Measurements from ENCODE around the gene TMEM182.

Gene TMEM182

DNA sequence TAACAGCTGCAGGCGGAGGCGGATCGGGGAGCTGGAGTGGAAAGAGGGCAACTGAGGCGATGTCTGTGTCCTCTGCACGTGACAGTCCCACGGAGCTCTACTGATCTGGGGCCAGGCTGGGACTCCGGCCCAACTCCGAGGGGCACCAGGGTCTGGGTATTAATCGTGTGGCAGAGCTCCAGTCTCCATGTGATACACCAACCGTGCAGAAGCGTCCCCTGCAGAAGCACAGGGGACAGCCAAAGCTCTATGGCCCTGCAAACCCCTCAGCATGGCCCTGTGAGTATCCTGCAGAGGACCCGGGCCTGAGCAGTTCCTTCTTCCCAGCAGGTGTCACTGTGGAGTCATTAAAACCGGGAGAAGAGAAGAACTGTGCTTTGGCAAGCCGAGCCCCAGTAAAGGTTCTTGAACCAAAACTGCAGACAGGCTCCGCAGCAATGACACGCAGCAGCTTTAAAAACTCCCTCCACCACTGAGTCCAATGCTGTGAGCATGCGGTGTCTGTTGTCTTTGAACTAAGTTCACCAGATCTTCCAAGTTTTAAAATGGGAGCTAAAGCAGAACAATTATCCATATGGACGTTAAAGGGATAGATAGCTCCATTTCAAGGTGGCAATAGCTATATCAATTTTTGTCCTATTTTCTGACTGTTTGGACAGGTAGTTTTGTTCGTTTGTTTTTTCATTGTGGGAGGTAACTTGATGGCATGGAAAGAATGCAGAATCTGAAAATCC, 79.4 kb downstream of the TMEM182 start:
- in situ Hi-C loops (cut with MboI; ENCODE audit: low pct_unique_long_range_greater_than_20kb, low sequenced_read_pairs): no loop called here
- DNase-seq: peak; percentile 77

DNA sequence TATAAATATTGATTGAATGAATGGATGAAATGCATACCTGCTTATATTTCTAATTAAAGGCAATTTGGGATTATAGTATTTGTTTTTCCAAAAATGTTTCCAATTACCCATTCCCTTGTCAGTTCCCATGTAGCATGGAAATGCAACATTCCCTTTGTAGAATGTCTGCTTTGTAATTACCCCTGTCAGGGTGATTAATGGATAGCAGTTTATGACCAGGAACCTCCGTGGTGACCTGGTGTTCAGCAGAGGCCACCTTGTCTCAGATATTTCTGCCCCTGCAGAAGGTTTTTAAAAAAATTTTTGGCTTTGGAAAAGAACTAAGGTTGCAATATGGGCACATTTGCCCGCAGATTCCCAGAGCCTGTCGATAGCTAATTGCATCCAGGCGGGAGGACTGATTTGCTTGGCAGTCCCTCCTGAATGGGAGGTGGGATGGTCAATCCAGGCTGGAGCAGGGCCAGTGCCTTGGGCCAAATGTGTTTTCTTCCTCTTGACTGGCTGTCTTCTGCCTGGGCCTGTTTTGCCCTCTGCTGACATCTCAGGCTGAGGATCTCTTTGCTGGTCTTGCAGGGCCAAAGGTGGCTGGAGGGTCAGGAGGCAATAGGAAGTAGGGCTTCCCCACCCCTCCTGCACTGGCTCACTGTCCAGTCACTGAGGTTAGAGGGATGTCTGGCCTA, 82.1 kb downstream of the TMEM182 start:
- DNase-seq: no peak
- in situ Hi-C loops (cut with MboI; ENCODE audit: low pct_unique_long_range_greater_than_20kb, low sequenced_read_pairs): no loop called here

DNA sequence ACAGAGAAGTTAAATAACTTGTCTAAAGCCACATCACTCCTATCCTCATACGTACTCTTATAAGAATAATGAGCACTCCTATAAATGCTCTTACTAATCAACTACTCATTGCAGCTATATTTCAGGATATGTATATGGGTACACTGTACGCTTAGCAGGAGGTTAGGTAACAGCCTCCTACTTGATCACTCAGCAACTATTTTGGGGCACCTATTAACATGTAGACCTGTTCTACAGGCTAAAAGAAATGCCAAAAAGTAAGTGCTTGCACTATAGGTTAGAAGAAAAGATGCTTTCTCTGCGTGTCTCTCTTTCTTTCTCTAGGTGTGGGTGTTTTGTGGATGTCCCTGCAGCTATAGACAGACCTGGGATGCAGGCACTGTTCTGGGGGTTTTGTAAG, 83.1 kb downstream of the TMEM182 start:
- in situ Hi-C loops (cut with MboI; ENCODE audit: low pct_unique_long_range_greater_than_20kb, low sequenced_read_pairs): no loop called here

DNA sequence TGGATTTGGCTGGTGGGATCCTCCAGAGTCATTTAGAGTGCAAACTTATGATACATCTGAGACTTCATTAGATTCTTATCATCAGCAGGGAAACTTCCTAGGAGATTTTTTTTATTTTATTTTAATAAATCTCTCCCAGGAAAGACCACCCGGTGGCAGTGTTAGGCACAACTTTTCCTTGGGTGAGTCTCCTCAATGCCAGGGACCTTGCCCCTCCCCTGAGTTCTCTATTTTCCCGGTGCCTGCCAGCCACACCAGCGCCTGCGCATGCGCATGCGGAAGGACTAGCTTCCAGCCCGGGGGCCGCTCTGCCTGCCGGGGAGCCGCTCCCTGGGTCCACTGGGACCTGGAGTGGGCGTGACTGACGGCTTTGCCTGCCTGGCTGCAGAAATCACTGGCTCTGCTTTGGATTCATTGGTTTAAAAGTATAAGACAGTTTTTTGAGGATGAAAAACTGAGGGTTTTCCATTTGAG, 86.6 kb downstream of the TMEM182 start:
- DNase-seq: peak; percentile 87
- in situ Hi-C loops (cut with MboI; ENCODE audit: low pct_unique_long_range_greater_than_20kb, low sequenced_read_pairs): no loop called here

More for the DNA sequence above, 83.1 kb downstream of the TMEM182 start:
- DNase-seq: no peak

DNA sequence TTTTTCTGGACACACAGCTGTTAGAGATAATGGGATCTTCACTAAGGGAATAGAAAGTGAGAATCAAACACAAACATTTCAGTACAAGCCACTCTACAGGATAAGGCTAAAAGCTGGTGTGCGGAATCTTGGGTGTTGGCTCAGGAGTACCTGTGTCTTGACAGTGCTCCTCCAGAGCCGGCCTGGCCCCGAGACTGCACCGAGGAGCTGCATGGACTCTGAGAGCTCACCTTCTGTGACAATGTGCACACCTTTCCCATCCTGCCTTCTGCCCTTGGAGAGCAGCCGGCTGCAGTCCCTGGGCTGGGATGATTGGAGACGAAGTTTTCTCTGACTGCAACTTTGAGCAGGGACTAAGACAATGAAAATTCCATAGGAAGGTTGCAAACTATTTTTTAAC, 89.1 kb downstream of the TMEM182 start:
- in situ Hi-C loops (cut with MboI; ENCODE audit: low pct_unique_long_range_greater_than_20kb, low sequenced_read_pairs): no loop called here
- no peak for DNase-seq

DNA sequence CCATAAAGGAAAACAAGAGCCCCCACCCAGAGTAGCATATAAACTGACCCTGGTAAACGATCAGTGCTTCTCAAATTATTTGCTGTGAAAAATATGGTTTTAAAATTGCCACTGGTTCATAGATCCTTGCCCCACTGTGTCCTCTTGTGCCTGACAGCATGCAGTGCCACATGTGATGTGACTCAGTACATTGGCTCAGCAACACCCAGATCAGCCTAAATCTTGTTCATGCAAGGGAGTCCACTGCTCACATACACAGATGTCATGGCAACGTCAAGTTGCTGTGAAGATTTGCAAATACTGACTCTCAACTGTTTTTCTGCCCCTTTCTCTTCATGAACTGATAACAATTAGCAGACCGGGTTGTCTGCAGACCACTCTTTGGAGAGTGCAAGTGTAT, 91.0 kb downstream of the TMEM182 start:
- no peak for DNase-seq
- in situ Hi-C loops (cut with MboI; ENCODE audit: low pct_unique_long_range_greater_than_20kb, low sequenced_read_pairs): no loop called here

Measured in KBM-7 (cell line).